ENCODE results near the gene TRIAP1.

TRIAP1 gene

GRCh38 chr12:120468821-120469449 lies 22.8 kb upstream of the TRIAP1 start:
- peak overlapping the region; percentile 91 for H3K27ac ChIP-seq (ENCODE audit: low read depth, low read length)
- peaks cover 10 to 27% of the 10 kb centered on the region in 2 donors for H3K4me1 ChIP-seq (ENCODE audit: control insufficient read depth in 1 of 2, insufficient read depth in 2 of 2, low read length in 2 of 2)
- H3K9me3 ChIP-seq (ENCODE audit: control insufficient read depth in 1 of 2, low read length in 2 of 2): no peaks in the 10 kb centered on the region

DNA sequence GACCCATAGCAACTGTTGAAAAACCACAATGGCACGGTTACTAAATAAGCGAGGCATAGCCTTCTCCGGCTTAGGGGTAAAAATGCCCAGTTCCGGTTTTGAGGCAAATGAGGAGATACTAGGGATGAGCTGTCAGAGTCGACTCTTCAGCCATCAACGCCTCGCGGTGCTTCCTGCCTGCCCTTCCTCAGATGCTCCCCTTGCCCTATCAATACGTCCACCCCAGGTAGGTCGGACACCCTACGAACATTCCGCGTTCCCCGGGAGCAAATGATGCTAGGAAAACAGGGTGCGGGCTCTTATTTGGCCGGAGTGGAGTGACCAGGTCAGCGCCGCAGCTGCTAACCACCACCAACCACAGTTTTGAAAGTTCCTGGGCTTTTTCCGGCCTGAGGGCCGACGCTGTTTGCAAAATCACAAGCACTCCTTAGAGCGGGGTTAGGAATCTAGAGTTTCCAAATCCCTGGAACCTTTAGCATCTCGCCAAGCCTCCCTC lies 22.2 kb upstream of the TRIAP1 start:
- no peaks in the 10 kb centered on the region for H3K9me3 ChIP-seq (ENCODE audit: control insufficient read depth in 1 of 2, low read length in 2 of 2)

More at GRCh38 chr12:120468821-120469449, 22.8 kb upstream of the TRIAP1 start:
- peaks cover 15 to 30% of the 10 kb centered on the region in 2 donors for H3K36me3 ChIP-seq (ENCODE audit: control insufficient read depth in 1 of 2, insufficient read depth in 2 of 2, low read length in 2 of 2)
- no peaks in the 10 kb centered on the region for H3K27me3 ChIP-seq (ENCODE audit: control insufficient read depth in 1 of 2, insufficient read depth in 2 of 2, low read length in 2 of 2)
- H3K4me3 ChIP-seq (ENCODE audit: low read depth in 1 of 2, low read length in 2 of 2): peak overlapping the region; percentile 73 to 87
- H3K9ac ChIP-seq (ENCODE audit: low read depth in 1 of 2, low read length in 2 of 2): peak overlapping the region; percentile 69 to 79

GRCh38 chr12:120467439-120467838 lies 21.3 kb upstream of the TRIAP1 start:
- peaks cover 28 to 44% of the 10 kb centered on the region in 2 donors for H3K36me3 ChIP-seq (ENCODE audit: control insufficient read depth in 1 of 2, insufficient read depth in 2 of 2, low read length in 2 of 2)
- no peak overlapping the region for H3K27ac ChIP-seq (ENCODE audit: low read depth, low read length)

More for the DNA sequence above, 22.2 kb upstream of the TRIAP1 start:
- Histone ChIP-seq H3K4me1 (ENCODE audit: control insufficient read depth in 1 of 2, insufficient read depth in 2 of 2, low read length in 2 of 2) (peaks cover 10 to 27% of the 10 kb centered on the region in 2 donors), H3K27ac (ENCODE audit: low read depth, low read length) (peak overlapping the region; percentile 72), H3K9ac (ENCODE audit: low read depth in 1 of 2, low read length in 2 of 2) (peak overlapping the region; percentile 69 to 79), H3K36me3 (ENCODE audit: control insufficient read depth in 1 of 2, insufficient read depth in 2 of 2, low read length in 2 of 2) (peaks cover 20 to 35% of the 10 kb centered on the region in 2 donors), H3K4me3 (ENCODE audit: low read depth in 1 of 2, low read length in 2 of 2) (peak overlapping the region; percentile 73 to 87), H3K27me3 (ENCODE audit: control insufficient read depth in 1 of 2, insufficient read depth in 2 of 2, low read length in 2 of 2) (no peaks in the 10 kb centered on the region)

GRCh38 chr12:120466560-120467315 lies 20.6 kb upstream of the TRIAP1 start:
- Histone ChIP-seq H3K9ac (ENCODE audit: low read depth in 1 of 2, low read length in 2 of 2) (no peak overlapping the region), H3K36me3 (ENCODE audit: control insufficient read depth in 1 of 2, insufficient read depth in 2 of 2, low read length in 2 of 2) (peaks cover 34 to 51% of the 10 kb centered on the region in 2 donors), H3K4me3 (ENCODE audit: low read depth in 1 of 2, low read length in 2 of 2) (no peak overlapping the region), H3K4me1 (ENCODE audit: control insufficient read depth in 1 of 2, insufficient read depth in 2 of 2, low read length in 2 of 2) (peaks cover 10 to 27% of the 10 kb centered on the region in 2 donors), H3K27me3 (ENCODE audit: control insufficient read depth in 1 of 2, insufficient read depth in 2 of 2, low read length in 2 of 2) (no peaks in the 10 kb centered on the region), H3K27ac (ENCODE audit: low read depth, low read length) (no peak overlapping the region), H3K9me3 (ENCODE audit: control insufficient read depth in 1 of 2, low read length in 2 of 2) (no peaks in the 10 kb centered on the region)

More at GRCh38 chr12:120467439-120467838, 21.3 kb upstream of the TRIAP1 start:
- Histone ChIP-seq H3K9ac (ENCODE audit: low read depth in 1 of 2, low read length in 2 of 2) (no peak overlapping the region), H3K27me3 (ENCODE audit: control insufficient read depth in 1 of 2, insufficient read depth in 2 of 2, low read length in 2 of 2) (no peaks in the 10 kb centered on the region), H3K9me3 (ENCODE audit: control insufficient read depth in 1 of 2, low read length in 2 of 2) (no peaks in the 10 kb centered on the region), H3K4me3 (ENCODE audit: low read depth in 1 of 2, low read length in 2 of 2) (no peak overlapping the region), H3K4me1 (ENCODE audit: control insufficient read depth in 1 of 2, insufficient read depth in 2 of 2, low read length in 2 of 2) (peaks cover 10 to 27% of the 10 kb centered on the region in 2 donors)

DNA sequence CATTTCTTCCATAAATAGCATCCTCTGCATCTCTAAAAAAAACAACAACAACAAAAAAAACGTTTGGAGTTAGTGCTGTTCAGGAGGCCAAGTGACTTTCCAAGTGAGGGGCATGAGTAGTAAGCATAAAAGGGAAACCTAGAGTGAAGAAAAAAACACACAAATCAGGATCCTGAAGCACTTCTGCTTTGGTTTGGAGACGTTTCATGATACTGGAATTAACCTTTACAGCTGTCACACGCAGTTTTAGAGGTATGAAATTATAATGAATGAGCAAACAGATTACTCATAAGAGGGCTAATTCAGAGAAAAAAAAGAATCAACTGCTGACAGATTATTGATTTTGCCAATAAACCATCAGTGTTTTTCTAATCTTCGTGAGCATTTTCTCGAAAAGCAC lies 19.6 kb upstream of the TRIAP1 start:
- Histone ChIP-seq H3K4me1 (ENCODE audit: control insufficient read depth in 1 of 2, insufficient read depth in 2 of 2, low read length in 2 of 2) (peaks cover 10 to 27% of the 10 kb centered on the region in 2 donors), H3K9me3 (ENCODE audit: control insufficient read depth in 1 of 2, low read length in 2 of 2) (no peaks in the 10 kb centered on the region)

GRCh38 chr12:120463712-120464111 lies 17.5 kb upstream of the TRIAP1 start:
- Histone ChIP-seq H3K27ac (ENCODE audit: low read depth, low read length) (no peak overlapping the region), H3K4me3 (ENCODE audit: low read depth in 1 of 2, low read length in 2 of 2) (no peak overlapping the region), H3K9me3 (ENCODE audit: control insufficient read depth in 1 of 2, low read length in 2 of 2) (no peaks in the 10 kb centered on the region), H3K36me3 (ENCODE audit: control insufficient read depth in 1 of 2, insufficient read depth in 2 of 2, low read length in 2 of 2) (peaks cover 43 to 77% of the 10 kb centered on the region in 2 donors), H3K27me3 (ENCODE audit: control insufficient read depth in 1 of 2, insufficient read depth in 2 of 2, low read length in 2 of 2) (no peaks in the 10 kb centered on the region), H3K4me1 (ENCODE audit: control insufficient read depth in 1 of 2, insufficient read depth in 2 of 2, low read length in 2 of 2) (peaks cover 4 to 23% of the 10 kb centered on the region in 2 donors), H3K9ac (ENCODE audit: low read depth in 1 of 2, low read length in 2 of 2) (no peak overlapping the region)

More for the DNA sequence above, 19.6 kb upstream of the TRIAP1 start:
- no peak overlapping the region for H3K27ac ChIP-seq (ENCODE audit: low read depth, low read length)
- H3K36me3 ChIP-seq (ENCODE audit: control insufficient read depth in 1 of 2, insufficient read depth in 2 of 2, low read length in 2 of 2): peaks cover 37 to 59% of the 10 kb centered on the region in 2 donors
- H3K9ac ChIP-seq (ENCODE audit: low read depth in 1 of 2, low read length in 2 of 2): no peak overlapping the region
- H3K27me3 ChIP-seq (ENCODE audit: control insufficient read depth in 1 of 2, insufficient read depth in 2 of 2, low read length in 2 of 2): no peaks in the 10 kb centered on the region
- no peak overlapping the region for H3K4me3 ChIP-seq (ENCODE audit: low read depth in 1 of 2, low read length in 2 of 2)

- Histone ChIP-seq H3K27me3 (ENCODE audit: control insufficient read depth in 1 of 2, insufficient read depth in 2 of 2, low read length in 2 of 2) (no peaks in the 10 kb centered on the region), H3K4me3 (ENCODE audit: low read depth in 1 of 2, low read length in 2 of 2) (no peak overlapping the region), H3K36me3 (ENCODE audit: control insufficient read depth in 1 of 2, insufficient read depth in 2 of 2, low read length in 2 of 2) (peaks cover 49 to 90% of the 10 kb centered on the region in 2 donors), H3K9me3 (ENCODE audit: control insufficient read depth in 1 of 2, low read length in 2 of 2) (no peaks in the 10 kb centered on the region), H3K27ac (ENCODE audit: low read depth, low read length) (no peak overlapping the region), H3K9ac (ENCODE audit: low read depth in 1 of 2, low read length in 2 of 2) (no peak overlapping the region), H3K4me1 (ENCODE audit: control insufficient read depth in 1 of 2, insufficient read depth in 2 of 2, low read length in 2 of 2) (peaks cover 4 to 12% of the 10 kb centered on the region in 2 donors)
Observed at GRCh38 chr12:120462099-120462640, 16.0 kb upstream of the TRIAP1 start.

DNA sequence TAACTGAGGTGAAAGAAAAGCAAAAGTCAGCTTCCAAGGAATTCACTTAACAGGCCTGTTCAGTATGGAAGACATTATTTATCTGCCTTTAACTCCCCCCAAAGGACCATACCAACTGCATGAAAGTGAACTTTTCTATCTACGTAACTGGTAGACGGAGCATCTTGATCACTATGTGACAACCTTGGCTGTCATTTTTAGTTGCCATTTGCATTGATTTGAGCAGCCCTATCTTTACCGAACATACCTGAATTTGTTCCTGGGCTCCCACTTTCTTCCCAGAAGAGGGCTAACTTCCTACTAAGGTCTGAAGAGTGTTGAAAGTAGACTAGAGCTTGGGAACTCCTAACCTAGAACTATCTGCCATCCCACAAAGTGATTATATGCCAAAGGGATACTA lies 14.0 kb upstream of the TRIAP1 start:
- H3K4me1 ChIP-seq (ENCODE audit: control insufficient read depth in 1 of 2, insufficient read depth in 2 of 2, low read length in 2 of 2): no peaks in the 10 kb centered on the region
- H3K9ac ChIP-seq (ENCODE audit: low read depth in 1 of 2, low read length in 2 of 2): no peak overlapping the region
- no peaks in the 10 kb centered on the region for H3K27me3 ChIP-seq (ENCODE audit: control insufficient read depth in 1 of 2, insufficient read depth in 2 of 2, low read length in 2 of 2)
- peaks cover 54 to 88% of the 10 kb centered on the region in 2 donors for H3K36me3 ChIP-seq (ENCODE audit: control insufficient read depth in 1 of 2, insufficient read depth in 2 of 2, low read length in 2 of 2)
- H3K4me3 ChIP-seq (ENCODE audit: low read depth in 1 of 2, low read length in 2 of 2): no peak overlapping the region
- H3K27ac ChIP-seq (ENCODE audit: low read depth, low read length): no peak overlapping the region
- no peaks in the 10 kb centered on the region for H3K9me3 ChIP-seq (ENCODE audit: control insufficient read depth in 1 of 2, low read length in 2 of 2)

DNA sequence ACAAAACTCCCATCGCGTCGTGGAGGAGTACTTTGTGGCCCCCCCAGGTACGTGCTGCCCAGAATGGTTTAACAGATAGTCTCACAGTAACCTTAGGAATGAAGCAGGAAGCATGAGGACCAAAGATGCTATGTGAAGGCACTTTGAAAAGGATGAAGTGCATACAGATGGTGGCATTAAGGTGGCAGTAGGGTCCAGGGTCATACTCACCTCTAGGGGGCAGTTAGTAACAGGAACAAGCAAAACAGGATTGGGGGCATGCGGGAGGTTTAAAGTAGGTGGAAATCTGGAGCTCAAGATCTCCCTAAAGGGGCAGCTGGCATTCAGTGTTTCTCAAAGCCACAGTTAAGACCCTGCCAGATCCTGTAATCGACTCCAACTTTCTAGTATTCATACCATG lies 10.9 kb upstream of the TRIAP1 start:
- H3K27ac ChIP-seq (ENCODE audit: low read depth, low read length): no peak overlapping the region
- peaks cover 2 to 15% of the 10 kb centered on the region in 2 donors for H3K4me1 ChIP-seq (ENCODE audit: control insufficient read depth in 1 of 2, insufficient read depth in 2 of 2, low read length in 2 of 2)
- H3K36me3 ChIP-seq (ENCODE audit: control insufficient read depth in 1 of 2, insufficient read depth in 2 of 2, low read length in 2 of 2): peaks cover 26 to 63% of the 10 kb centered on the region in 2 donors
- no peaks in the 10 kb centered on the region for H3K27me3 ChIP-seq (ENCODE audit: control insufficient read depth in 1 of 2, insufficient read depth in 2 of 2, low read length in 2 of 2)
- H3K9me3 ChIP-seq (ENCODE audit: control insufficient read depth in 1 of 2, low read length in 2 of 2): no peaks in the 10 kb centered on the region
- H3K4me3 ChIP-seq (ENCODE audit: low read depth in 1 of 2, low read length in 2 of 2): no peak overlapping the region
- H3K9ac ChIP-seq (ENCODE audit: low read depth in 1 of 2, low read length in 2 of 2): no peak overlapping the region

DNA sequence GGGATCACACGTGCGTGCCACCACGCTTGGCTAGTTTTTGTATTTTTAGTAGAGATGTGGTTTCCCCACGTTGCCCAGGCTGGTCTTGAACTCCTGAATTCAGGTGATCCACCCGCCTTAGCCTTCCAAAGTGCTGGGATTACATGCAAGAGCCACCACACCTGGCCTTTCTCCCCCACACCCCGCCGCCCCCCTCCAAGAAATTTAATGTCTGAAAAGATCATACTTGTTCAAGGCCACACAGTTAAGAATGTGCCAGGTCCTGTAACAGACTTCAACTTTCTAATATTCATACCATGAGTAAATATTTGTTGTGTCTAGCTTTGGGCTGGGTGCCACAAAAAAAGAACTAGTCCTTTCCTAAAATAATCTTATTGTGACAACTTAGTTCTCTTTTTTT lies 9.1 kb upstream of the TRIAP1 start:
- H3K27ac ChIP-seq (ENCODE audit: low read depth, low read length): no peak overlapping the region
- no peaks in the 10 kb centered on the region for H3K9me3 ChIP-seq (ENCODE audit: control insufficient read depth in 1 of 2, low read length in 2 of 2)
- peaks cover 2 to 15% of the 10 kb centered on the region in 2 donors for H3K4me1 ChIP-seq (ENCODE audit: control insufficient read depth in 1 of 2, insufficient read depth in 2 of 2, low read length in 2 of 2)
- no peak overlapping the region for H3K9ac ChIP-seq (ENCODE audit: low read depth in 1 of 2, low read length in 2 of 2)
- H3K27me3 ChIP-seq (ENCODE audit: control insufficient read depth in 1 of 2, insufficient read depth in 2 of 2, low read length in 2 of 2): no peaks in the 10 kb centered on the region
- H3K4me3 ChIP-seq (ENCODE audit: low read depth in 1 of 2, low read length in 2 of 2): no peak overlapping the region
- H3K36me3 ChIP-seq (ENCODE audit: control insufficient read depth in 1 of 2, insufficient read depth in 2 of 2, low read length in 2 of 2): peaks cover 23 to 52% of the 10 kb centered on the region in 2 donors
